ENCODE data around the gene MOXD1.
"Not testable (repeated sequence)": the region's sequence is repeated elsewhere in the genome, so short reads cannot be mapped to it uniquely, and the experiment has no call there.

GRCh38 chr6:132310151-132310550 is 91.1 kb downstream of the MOXD1 start:
- TF ChIP-seq, protein P1, sequence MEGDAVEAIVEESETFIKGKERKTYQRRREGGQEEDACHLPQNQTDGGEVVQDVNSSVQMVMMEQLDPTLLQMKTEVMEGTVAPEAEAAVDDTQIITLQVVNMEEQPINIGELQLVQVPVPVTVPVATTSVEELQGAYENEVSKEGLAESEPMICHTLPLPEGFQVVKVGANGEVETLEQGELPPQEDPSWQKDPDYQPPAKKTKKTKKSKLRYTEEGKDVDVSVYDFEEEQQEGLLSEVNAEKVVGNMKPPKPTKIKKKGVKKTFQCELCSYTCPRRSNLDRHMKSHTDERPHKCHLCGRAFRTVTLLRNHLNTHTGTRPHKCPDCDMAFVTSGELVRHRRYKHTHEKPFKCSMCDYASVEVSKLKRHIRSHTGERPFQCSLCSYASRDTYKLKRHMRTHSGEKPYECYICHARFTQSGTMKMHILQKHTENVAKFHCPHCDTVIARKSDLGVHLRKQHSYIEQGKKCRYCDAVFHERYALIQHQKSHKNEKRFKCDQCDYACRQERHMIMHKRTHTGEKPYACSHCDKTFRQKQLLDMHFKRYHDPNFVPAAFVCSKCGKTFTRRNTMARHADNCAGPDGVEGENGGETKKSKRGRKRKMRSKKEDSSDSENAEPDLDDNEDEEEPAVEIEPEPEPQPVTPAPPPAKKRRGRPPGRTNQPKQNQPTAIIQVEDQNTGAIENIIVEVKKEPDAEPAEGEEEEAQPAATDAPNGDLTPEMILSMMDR (conservative IDR thresholded peaks at IDR 0.05 in 1 of 2, IDR thresholded peaks at IDR 0.05 in 1 of 2; ENCODE audit: extremely low read depth in 1 of 2, insufficient read depth in 1 of 2, low read depth in 1 of 2, low read length in 2 of 2), result not testable (repeated sequence)
- not testable (repeated sequence) for TF ChIP-seq EZH2 (IDR thresholded peaks at IDR 0.05; ENCODE audit: borderline replicate concordance, low read length)
